ENCODE data around the gene LSM4. TPM values are rescaled to one million over a fixed set of nuclear protein-coding genes. Genes with fewer than 3 reads are reported as not detected.

Gene LSM4
- total RNA-seq, 2 experiments from 2014 or later: 356 to 361 TPM

- Mint-ChIP-seq H3K9me3 (peaks cover 2% of the 10 kb centered on the region), H3K27me3 (no peaks in the 10 kb centered on the region), H3K4me3 (peak overlapping the region; percentile 90), H3K36me3 (peaks cover 8% of the 10 kb centered on the region), H3K4me1 (ENCODE audit: low read depth) (peaks cover 69% of the 10 kb centered on the region), H3K27ac (peak overlapping the region; percentile 98)
- DNase-seq: peak; percentile 30
- intact Hi-C loops (cut with micrococcal nuclease): loop anchor here (10.0 kb wide), 1 partner anchor 196 kb away; the partner anchor contains the start of gene MAST3
- POLR2A ChIA-PET: interaction anchor here (1.3 to 6.5 kb wide), 3 partner anchors 12 to 31 kb away, joined by 4 to 416 read pairs (median 97); partner anchors contain the start of gene JUND
- CTCF ChIA-PET: interaction anchor here (2.3 to 7.9 kb wide), 3 partner anchors 11 to 31 kb away, joined by 12 to 151 read pairs (median 44); partner anchors contain the start of genes JUND and LSM4
Measured at GRCh38 chr19:18291019-18291524, 31.8 kb downstream of the LSM4 start.

- H3K4me3 Mint-ChIP-seq: peak overlapping the region; percentile 90
- ChIA-PET CTCF (interaction anchor here (1.0 to 7.9 kb wide), 4 partner anchors 10 to 38 kb away, joined by 4 to 151 read pairs (median 26); partner anchors contain the start of genes JUND and LSM4), POLR2A (interaction anchor here (0.8 to 6.5 kb wide), 4 partner anchors 11 to 32 kb away, joined by 3 to 416 read pairs (median 50); partner anchors contain the start of gene JUND)
- peaks cover 2% of the 10 kb centered on the region for H3K9me3 Mint-ChIP-seq
- H3K36me3 Mint-ChIP-seq: peaks cover 5% of the 10 kb centered on the region
- DNase-seq: peak; percentile 98
- H3K4me1 Mint-ChIP-seq (ENCODE audit: low read depth): peaks cover 69% of the 10 kb centered on the region
- peak overlapping the region; percentile 98 for H3K27ac Mint-ChIP-seq
- intact Hi-C loops (cut with micrococcal nuclease): loop anchor here (1.0 to 10.0 kb wide), 3 partner anchors 9 to 196 kb away; partner anchors contain the start of genes JUND and MAST3
- no peaks in the 10 kb centered on the region for H3K27me3 Mint-ChIP-seq
Measured at GRCh38 chr19:18290302-18291018, 32.4 kb downstream of the LSM4 start.

DNA sequence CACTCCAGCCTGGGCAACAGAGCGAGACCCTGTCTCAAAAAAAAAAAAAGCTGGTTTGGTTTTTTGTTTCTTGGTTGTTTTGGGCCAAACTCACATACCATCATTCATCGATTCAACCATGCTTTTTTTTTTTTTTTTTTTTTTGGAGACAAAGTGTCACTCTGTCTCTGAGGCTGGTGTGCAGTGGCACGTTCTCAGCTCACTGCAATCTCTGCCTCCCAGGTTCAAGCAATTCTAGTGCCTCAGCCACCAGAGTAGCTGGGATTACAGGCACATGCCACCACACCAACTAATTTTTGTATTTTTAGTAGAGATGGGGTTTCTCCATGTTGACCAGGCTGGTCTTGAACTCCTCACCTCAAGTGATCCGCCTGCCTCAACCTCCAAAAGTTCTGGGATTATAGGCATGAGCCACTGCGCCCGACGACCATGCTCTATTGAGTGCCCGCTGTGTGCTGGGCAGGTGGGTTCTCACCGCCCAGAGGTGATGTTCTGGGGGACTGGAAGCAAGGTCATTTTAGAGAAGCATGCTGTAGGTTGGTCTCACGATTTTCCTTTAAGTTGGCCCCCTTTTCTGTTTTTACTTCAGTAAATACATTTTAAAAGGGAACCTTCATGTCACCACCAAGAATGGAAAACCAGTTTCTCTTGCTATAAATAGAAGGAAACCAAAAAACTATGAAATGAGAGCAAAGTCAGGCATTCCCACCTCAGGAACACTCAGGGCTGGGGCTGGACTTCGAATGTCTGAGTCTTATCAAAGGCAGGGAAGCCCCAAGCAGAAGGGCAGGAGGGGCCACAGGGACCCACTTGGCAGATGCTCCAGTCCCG lies 33.2 kb downstream of the LSM4 start:
- ChIA-PET CTCF (interaction anchor here (1.0 to 7.9 kb wide), 4 partner anchors 10 to 39 kb away, joined by 4 to 151 read pairs (median 26); partner anchors contain the start of genes JUND and LSM4), POLR2A (interaction anchor here (0.8 to 6.5 kb wide), 4 partner anchors 10 to 32 kb away, joined by 3 to 416 read pairs (median 50); partner anchors contain the start of gene JUND)
- peak; percentile 42 for DNase-seq
- peak overlapping the region; percentile 98 for H3K27ac Mint-ChIP-seq
- peak overlapping the region; percentile 38 for H3K4me3 Mint-ChIP-seq
- intact Hi-C loops (cut with micrococcal nuclease): loop anchor here (1.0 to 10.0 kb wide), 3 partner anchors 8 to 195 kb away; partner anchors contain the start of genes JUND and MAST3
- H3K4me1 Mint-ChIP-seq (ENCODE audit: low read depth): peaks cover 71% of the 10 kb centered on the region
- H3K36me3 Mint-ChIP-seq: peaks cover 8% of the 10 kb centered on the region
- H3K9me3 Mint-ChIP-seq: peaks cover 2% of the 10 kb centered on the region
- H3K27me3 Mint-ChIP-seq: no peaks in the 10 kb centered on the region

DNA sequence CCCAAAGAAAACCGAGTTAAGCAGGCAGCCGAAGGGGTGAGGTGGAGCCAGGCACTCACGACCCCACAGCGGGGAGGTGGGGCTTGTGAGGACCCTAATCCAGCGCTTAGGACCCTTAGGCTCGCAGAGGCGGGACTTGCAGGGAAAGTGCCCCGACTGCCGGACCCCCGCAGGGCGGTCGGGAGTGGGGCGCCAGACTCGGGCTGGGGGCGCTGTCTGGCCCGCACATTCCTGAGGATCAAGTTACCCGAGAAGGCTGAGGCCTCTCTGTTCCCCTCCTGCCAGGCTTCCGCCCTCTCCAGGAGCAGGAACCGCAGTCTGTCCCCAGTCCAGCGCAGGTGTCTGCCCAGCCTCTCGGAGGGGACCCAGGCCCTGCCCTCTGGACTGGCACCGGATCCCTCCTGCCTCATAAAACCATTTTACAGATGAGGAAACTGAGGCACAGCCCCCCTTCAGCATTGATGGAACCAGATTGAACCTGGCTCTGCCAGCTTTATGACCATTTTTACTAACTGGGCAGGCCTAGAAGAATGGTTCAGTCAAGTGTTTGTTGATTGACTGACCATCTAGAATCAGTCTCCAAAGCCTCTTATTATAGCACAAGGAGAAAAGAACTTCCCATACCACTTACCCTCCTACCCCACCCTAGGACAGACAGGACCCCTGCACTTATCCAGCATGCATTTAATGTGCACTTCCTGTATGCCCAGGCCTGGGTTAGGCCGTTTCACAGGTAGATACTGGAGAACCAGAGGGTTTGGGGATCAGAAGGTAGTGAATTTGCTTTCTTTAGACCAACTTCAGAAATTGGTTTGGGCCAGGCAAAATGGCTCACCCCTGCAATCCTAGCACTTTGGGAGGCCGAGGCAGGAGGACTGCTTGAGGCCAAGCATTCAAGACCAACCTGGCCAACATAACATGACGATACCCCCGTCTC lies 34.8 kb downstream of the LSM4 start:
- Mint-ChIP-seq H3K4me3 (no peak overlapping the region), H3K4me1 (ENCODE audit: low read depth) (peaks cover 66% of the 10 kb centered on the region), H3K9me3 (peaks cover 2% of the 10 kb centered on the region), H3K27ac (peak overlapping the region; percentile 98), H3K27me3 (no peaks in the 10 kb centered on the region), H3K36me3 (peaks cover 6% of the 10 kb centered on the region)
- ChIA-PET CTCF (interaction anchor here (2.2 to 7.9 kb wide), 3 partner anchors 8 to 41 kb away, joined by 8 to 151 read pairs (median 44); partner anchors contain the start of gene JUND), POLR2A (interaction anchor here (5.4 to 6.5 kb wide), 2 partner anchors 9 to 15 kb away, joined by 97 to 416 read pairs; partner anchors contain the start of gene JUND)
- intact Hi-C loops (cut with micrococcal nuclease): no loop called here
- DNase-seq: no peak

GRCh38 chr19:18286973-18287635 lies 35.8 kb downstream of the LSM4 start:
- Mint-ChIP-seq H3K27ac (peak overlapping the region; percentile 99), H3K27me3 (no peaks in the 10 kb centered on the region), H3K4me1 (ENCODE audit: low read depth) (peaks cover 70% of the 10 kb centered on the region), H3K9me3 (peaks cover 2% of the 10 kb centered on the region), H3K36me3 (peaks cover 6% of the 10 kb centered on the region), H3K4me3 (no peak overlapping the region)
- intact Hi-C loops (cut with micrococcal nuclease): no loop called here
- DNase-seq: no peak
- CTCF ChIA-PET: interaction anchor here (1.2 to 7.9 kb wide), 2 partner anchors 7 to 18 kb away, joined by 4 to 151 read pairs; partner anchors contain the start of gene JUND
- POLR2A ChIA-PET: no interaction called here

- peak overlapping the region; percentile 99 for H3K27ac Mint-ChIP-seq
- H3K36me3 Mint-ChIP-seq: peaks cover 9% of the 10 kb centered on the region
- ChIA-PET POLR2A (interaction anchor here (0.7 to 2.1 kb wide), 6 partner anchors 8 to 133 kb away, joined by 3 to 8 read pairs (median 3); partner anchors contain the start of gene LSM4), CTCF (interaction anchor here (0.9 kb wide), 2 partner anchors 20 to 22 kb away, joined by 4 to 5 read pairs; no protein-coding TSS in a partner anchor)
- no peaks in the 10 kb centered on the region for H3K27me3 Mint-ChIP-seq
- DNase-seq: peak; percentile 80
- peaks cover 53% of the 10 kb centered on the region for H3K4me1 Mint-ChIP-seq (ENCODE audit: low read depth)
- no peaks in the 10 kb centered on the region for H3K9me3 Mint-ChIP-seq
- peak overlapping the region; percentile 63 for H3K4me3 Mint-ChIP-seq
- intact Hi-C loops (cut with micrococcal nuclease): no loop called here
Measured at GRCh38 chr19:18284712-18285360, 38.0 kb downstream of the LSM4 start.

- Mint-ChIP-seq H3K27ac (peak overlapping the region; percentile 72), H3K27me3 (no peaks in the 10 kb centered on the region), H3K4me3 (no peak overlapping the region), H3K36me3 (peaks cover 23% of the 10 kb centered on the region), H3K4me1 (ENCODE audit: low read depth) (peaks cover 49% of the 10 kb centered on the region), H3K9me3 (no peaks in the 10 kb centered on the region)
- DNase-seq: no peak
- POLR2A ChIA-PET: interaction anchor here (2.1 kb wide), 1 partner anchor 21 kb away, joined by 8 read pairs; no protein-coding TSS in a partner anchor
- CTCF ChIA-PET: no interaction called here
- intact Hi-C loops (cut with micrococcal nuclease): no loop called here
Measured at GRCh38 chr19:18283338-18283737, 39.5 kb downstream of the LSM4 start.

DNA sequence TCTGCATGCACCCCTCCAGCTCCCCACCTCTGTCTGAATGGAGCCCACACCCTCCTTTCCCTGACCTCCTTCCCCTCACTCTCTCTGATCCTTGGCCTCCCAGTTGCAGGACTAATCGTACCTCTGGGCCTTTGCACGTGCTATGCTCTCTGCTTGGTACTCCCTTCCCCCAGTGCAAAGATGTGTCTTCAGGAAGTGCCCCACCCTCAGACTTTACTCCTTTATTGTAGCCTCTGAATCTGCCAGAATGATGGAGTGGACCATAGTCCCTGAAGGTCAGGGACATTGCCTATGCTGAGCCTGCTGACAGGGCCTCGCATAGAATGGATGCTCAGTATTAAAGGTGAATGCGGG lies 40.1 kb downstream of the LSM4 start:
- Mint-ChIP-seq H3K4me3 (peak overlapping the region; percentile 83), H3K9me3 (no peaks in the 10 kb centered on the region), H3K4me1 (ENCODE audit: low read depth) (peaks cover 50% of the 10 kb centered on the region), H3K27ac (peak overlapping the region; percentile 95), H3K27me3 (no peaks in the 10 kb centered on the region), H3K36me3 (peaks cover 28% of the 10 kb centered on the region)
- POLR2A ChIA-PET: interaction anchor here (4.9 to 8.0 kb wide), 4 partner anchors 9 to 37 kb away, joined by 25 to 416 read pairs (median 279); partner anchors contain the start of gene LSM4
- CTCF ChIA-PET: interaction anchor here (5.2 to 11.5 kb wide), 4 partner anchors 8 to 45 kb away, joined by 151 to 343 read pairs (median 259); partner anchors contain the start of gene LSM4
- DNase-seq: peak; percentile 59
- intact Hi-C loops (cut with micrococcal nuclease): no loop called here

- CTCF ChIA-PET: interaction anchor here (0.6 to 11.5 kb wide), 8 partner anchors 9 to 137 kb away, joined by 3 to 343 read pairs (median 78); partner anchors contain the start of genes LSM4 and SSBP4
- intact Hi-C loops (cut with micrococcal nuclease): no loop called here
- DNase-seq: peak; percentile 58
- H3K27ac Mint-ChIP-seq: peak overlapping the region; percentile 95
- POLR2A ChIA-PET: interaction anchor here (0.8 to 8.0 kb wide), 20 partner anchors 10 to 195 kb away, joined by 3 to 416 read pairs (median 6); partner anchors contain the start of genes LSM4, MAST3, MPV17L2 and PGPEP1
- peak overlapping the region; percentile 83 for H3K4me3 Mint-ChIP-seq
- no peaks in the 10 kb centered on the region for H3K27me3 Mint-ChIP-seq
- H3K4me1 Mint-ChIP-seq (ENCODE audit: low read depth): peaks cover 55% of the 10 kb centered on the region
- H3K9me3 Mint-ChIP-seq: no peaks in the 10 kb centered on the region
- peaks cover 31% of the 10 kb centered on the region for H3K36me3 Mint-ChIP-seq
Measured at GRCh38 chr19:18282021-18282787, 40.7 kb downstream of the LSM4 start.
